Measurements from ENCODE around the gene MYNN. TPM values are rescaled to one million over a fixed set of nuclear protein-coding genes. Genes with fewer than 3 reads are reported as not detected.

MYNN gene
- total and polyA plus RNA-seq, 2 of the 13 experiments (the other 11 are each of a cell fraction or from before 2014, with no cell fraction given): 10.4 to 17.6 TPM

GRCh38 chr3:169772305-169772896 is 795 bp upstream of the MYNN start (continued):
- TF ChIP-seq HMGXB4 (CRISPR knock-in tag; IDR thresholded peaks at IDR 0.05; ENCODE audit: borderline replicate concordance in 1 of 2, low read depth in 1 of 2): peak in 1 of 2 experiments; percentile 11; a peak in 1 of 4 replicates
- no peak for TF ChIP-seq ZNF580 (CRISPR knock-in tag; IDR thresholded peaks at IDR 0.05; ENCODE audit: borderline replicate concordance, low read depth)
- TF ChIP-seq ZNF335 (CRISPR knock-in tag; IDR thresholded peaks at IDR 0.05): peak; percentile 1; the same call in 1 of the 2 replicates
- TF ChIP-seq ZNF558 (CRISPR knock-in tag; IDR thresholded peaks at IDR 0.05; ENCODE audit: borderline replicate concordance): 0 out of 2 replicates have a peak, but pooled peaks have one; percentile 43
- no peak for TF ChIP-seq PRMT3 (CRISPR knock-in tag; IDR thresholded peaks at IDR 0.05; ENCODE audit: borderline replicate concordance, low read depth)
- peak; percentile 7; the same call in 1 of the 2 replicates for TF ChIP-seq PHF21A (CRISPR knock-in tag; IDR thresholded peaks at IDR 0.05)
- TF ChIP-seq NCOA1 (CRISPR knock-in tag; IDR thresholded peaks at IDR 0.05): 0 out of 2 replicates have a peak, but pooled peaks have one; percentile 12
- no peak for TF ChIP-seq ZFP36L2 (CRISPR knock-in tag; IDR thresholded peaks at IDR 0.05)
- TF ChIP-seq ESRRA (CRISPR knock-in tag; IDR thresholded peaks at IDR 0.05; ENCODE audit: low read depth): no peak
- TF ChIP-seq TFDP1 (CRISPR knock-in tag; IDR thresholded peaks at IDR 0.05; ENCODE audit: borderline replicate concordance): 0 out of 2 replicates have a peak, but pooled peaks have one; percentile 12
- no peak for TF ChIP-seq SYNCRIP (IDR thresholded peaks at IDR 0.05; ENCODE audit: insufficient read depth, low read depth, low read length)
- TF ChIP-seq RNF2 (conservative IDR thresholded peaks at IDR 0.05; ENCODE audit: low read depth): no peak; the same call in 1 of the 2 replicates
- TF ChIP-seq ZNF362 (CRISPR knock-in tag; IDR thresholded peaks at IDR 0.05; ENCODE audit: borderline replicate concordance): no peak
- no peak for TF ChIP-seq ZFY (CRISPR knock-in tag; IDR thresholded peaks at IDR 0.05)
- no peak for TF ChIP-seq ZNF639 (CRISPR knock-in tag; conservative IDR thresholded peaks at IDR 0.05)
- peak; percentile 49 for TF ChIP-seq ZEB1 (IDR thresholded peaks at IDR 0.05; ENCODE audit: insufficient replicate concordance, low read depth)
- 0 out of 3 replicates have a peak, but pooled peaks have one; percentile 34 for TF ChIP-seq MXI1 (IDR thresholded peaks at IDR 0.05; ENCODE audit: borderline replicate concordance, low read depth, low read length)
- no peak for TF ChIP-seq ZNF772 (CRISPR knock-in tag; IDR thresholded peaks at IDR 0.05)
- no peak for TF ChIP-seq NFE2 (CRISPR knock-in tag; IDR thresholded peaks at IDR 0.05)
- no peak for TF ChIP-seq ZNF512B (CRISPR knock-in tag; IDR thresholded peaks at IDR 0.05; ENCODE audit: borderline replicate concordance)
- no peak for TF ChIP-seq ZNF724P (CRISPR knock-in tag; IDR thresholded peaks at IDR 0.05; ENCODE audit: borderline replicate concordance)
